Hepatocyte (in vitro differentiated cells): ENCODE results near the gene CDK4.

Source experiments
- EZH2 ChIP-seq: fragments of 200-600 bp; sonication (generic); IDR thresholded peaks from 2 replicates; pipeline ENCODE4 v1.6.1; 2016; ENCODE audit warnings: antibody characterized with exemption, mild to moderate bottlenecking, borderline replicate concordance
- TF ChIP-seq, protein P1 (sequence below): fragments of 200-600 bp; sonication (generic); IDR thresholded peaks from 2 replicates; pipeline ENCODE4 v1.5.1; 2016; ENCODE audit warnings: antibody characterized with exemption, mild to moderate bottlenecking; ENCODE audit not compliant: poor library complexity

DNA sequence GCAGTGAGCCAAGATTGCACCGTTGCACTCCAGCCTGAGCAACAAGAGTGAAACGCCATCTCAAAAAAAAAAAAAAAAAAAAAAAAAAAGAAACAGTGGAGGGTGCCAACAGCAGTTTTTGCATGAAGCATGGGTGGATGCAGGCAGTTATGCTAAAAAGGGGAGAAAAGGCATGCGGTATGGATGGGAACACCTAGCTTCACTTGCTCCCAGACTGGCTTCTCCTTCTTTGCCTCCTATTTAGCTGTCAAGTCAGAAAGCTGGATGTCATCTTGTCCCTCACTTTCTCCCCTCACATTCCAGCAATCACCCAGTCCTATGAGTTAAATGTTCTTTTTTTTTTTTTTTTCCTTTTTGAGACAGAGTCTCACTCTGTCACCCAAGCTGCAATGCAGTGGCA lies 22.9 kb upstream of the CDK4 start:
- TF ChIP-seq, protein P1, sequence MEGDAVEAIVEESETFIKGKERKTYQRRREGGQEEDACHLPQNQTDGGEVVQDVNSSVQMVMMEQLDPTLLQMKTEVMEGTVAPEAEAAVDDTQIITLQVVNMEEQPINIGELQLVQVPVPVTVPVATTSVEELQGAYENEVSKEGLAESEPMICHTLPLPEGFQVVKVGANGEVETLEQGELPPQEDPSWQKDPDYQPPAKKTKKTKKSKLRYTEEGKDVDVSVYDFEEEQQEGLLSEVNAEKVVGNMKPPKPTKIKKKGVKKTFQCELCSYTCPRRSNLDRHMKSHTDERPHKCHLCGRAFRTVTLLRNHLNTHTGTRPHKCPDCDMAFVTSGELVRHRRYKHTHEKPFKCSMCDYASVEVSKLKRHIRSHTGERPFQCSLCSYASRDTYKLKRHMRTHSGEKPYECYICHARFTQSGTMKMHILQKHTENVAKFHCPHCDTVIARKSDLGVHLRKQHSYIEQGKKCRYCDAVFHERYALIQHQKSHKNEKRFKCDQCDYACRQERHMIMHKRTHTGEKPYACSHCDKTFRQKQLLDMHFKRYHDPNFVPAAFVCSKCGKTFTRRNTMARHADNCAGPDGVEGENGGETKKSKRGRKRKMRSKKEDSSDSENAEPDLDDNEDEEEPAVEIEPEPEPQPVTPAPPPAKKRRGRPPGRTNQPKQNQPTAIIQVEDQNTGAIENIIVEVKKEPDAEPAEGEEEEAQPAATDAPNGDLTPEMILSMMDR, result no peak
- TF ChIP-seq EZH2, result no peak
